T-helper 1 cell (primary cell): ENCODE data around the gene AK4.
"Not testable (repeated sequence)": the region's sequence is repeated elsewhere in the genome, so short reads cannot be mapped to it uniquely, and the experiment has no call there.

Experiments used
- DNase-seq, 5 donors: peaks; one replicate each; pipeline ENCODE4 v3.0.0-alpha.2; 2012 to 2020

The AK4 gene

GRCh38 chr1:65216989-65217388 is 69.0 kb downstream of the AK4 start:
- DNase-seq, result no peak

- no peak for DNase-seq
Observed at GRCh38 chr1:65221638-65222339, 73.8 kb downstream of the AK4 start.

- no peak for DNase-seq
Observed at GRCh38 chr1:65222340-65222940, 74.4 kb downstream of the AK4 start.

- no peak for DNase-seq
Observed at GRCh38 chr1:65224681-65225091, 76.7 kb downstream of the AK4 start.

- DNase-seq, result no peak
Observed at GRCh38 chr1:65225179-65225578, 77.2 kb downstream of the AK4 start.

- DNase-seq, result no peak
Observed at GRCh38 chr1:65229201-65229600, 81.2 kb downstream of the AK4 start.

GRCh38 chr1:65229754-65230339 is 81.8 kb downstream of the AK4 start:
- no peak for DNase-seq

- DNase-seq, result peak in 1 of 5 donors; percentile 61
Observed at GRCh38 chr1:65230731-65231481, 82.9 kb downstream of the AK4 start.

- DNase-seq, result peak in 1 of 5 donors; percentile 49
Observed at GRCh38 chr1:65231718-65232330, 83.8 kb downstream of the AK4 start.

GRCh38 chr1:65232461-65232990 is 84.5 kb downstream of the AK4 start:
- DNase-seq, result peak in 1 of 5 donors; percentile 23

GRCh38 chr1:65233782-65234181 is 85.8 kb downstream of the AK4 start:
- no peak for DNase-seq

GRCh38 chr1:65235867-65236805 is 88.1 kb downstream of the AK4 start:
- peak in 1 of 5 donors; percentile 60 for DNase-seq

GRCh38 chr1:65237088-65237487 is 89.1 kb downstream of the AK4 start:
- DNase-seq, result not testable (repeated sequence)

GRCh38 chr1:65237503-65237902 is 89.5 kb downstream of the AK4 start:
- DNase-seq, result no peak

- no peak for DNase-seq
Observed at GRCh38 chr1:65238010-65238409, 90.0 kb downstream of the AK4 start.

- DNase-seq, result no peak
Observed at GRCh38 chr1:65243491-65243890, 95.5 kb downstream of the AK4 start.

GRCh38 chr1:65245295-65245694 is 97.3 kb downstream of the AK4 start:
- DNase-seq, result no peak

- DNase-seq, result no peak
Observed at GRCh38 chr1:65247419-65248359, 99.7 kb downstream of the AK4 start.

- no peak for DNase-seq
Observed at GRCh38 chr1:65250826-65251225, 102.8 kb downstream of the AK4 start.

GRCh38 chr1:65253800-65254319 is 105.9 kb downstream of the AK4 start:
- no peak for DNase-seq
